HUES6 (cell line): Measurements from ENCODE around the gene HSPA12B.

Experiments used
- H3K27ac ChIP-seq: 2 replicates; pipeline ENCODE4 v1.7.0; 2013; ENCODE audit warnings: low read depth, mild to moderate bottlenecking, low read length, inconsistent platforms
- H3K27me3 ChIP-seq: 2 replicates; pipeline ENCODE4 v1.6.1; 2013; ENCODE audit warnings: low read length; ENCODE audit not compliant: control insufficient read depth, insufficient read depth
- H3K36me3 ChIP-seq: 2 replicates; pipeline ENCODE4 v1.6.1; 2013; ENCODE audit warnings: low read length; ENCODE audit not compliant: control insufficient read depth, insufficient read depth
- H3K4me1 ChIP-seq: 2 replicates; pipeline ENCODE4 v1.6.1; 2013; ENCODE audit warnings: low read length; ENCODE audit not compliant: control insufficient read depth, insufficient read depth
- H3K4me3 ChIP-seq: 2 replicates; pipeline ENCODE4 v1.5.1; 2013; ENCODE audit warnings: low read depth, low read length
- H3K9ac ChIP-seq: one replicate; pipeline ENCODE4 v1.6.1; 2013; ENCODE audit warnings: mild to moderate bottlenecking, low read length
- H3K9me3 ChIP-seq: 2 replicates; pipeline ENCODE4 v1.6.1; 2013; ENCODE audit warnings: low read depth, low read length; ENCODE audit not compliant: control insufficient read depth, insufficient read depth

Gene HSPA12B

GRCh38 chr20:3760655-3761348 lies 28.3 kb downstream of the HSPA12B start:
- H3K4me3 ChIP-seq = no peak overlapping the region
- H3K9me3 ChIP-seq = no peaks in the 10 kb centered on the region
- H3K27me3 ChIP-seq = no peaks in the 10 kb centered on the region
- peaks cover 33% of the 10 kb centered on the region for H3K36me3 ChIP-seq
- no peak overlapping the region for H3K27ac ChIP-seq
- no peak overlapping the region for H3K9ac ChIP-seq
- 0 out of 2 replicates have a peak, but pooled peaks cover 4% of the 10 kb centered on the region for H3K4me1 ChIP-seq

DNA sequence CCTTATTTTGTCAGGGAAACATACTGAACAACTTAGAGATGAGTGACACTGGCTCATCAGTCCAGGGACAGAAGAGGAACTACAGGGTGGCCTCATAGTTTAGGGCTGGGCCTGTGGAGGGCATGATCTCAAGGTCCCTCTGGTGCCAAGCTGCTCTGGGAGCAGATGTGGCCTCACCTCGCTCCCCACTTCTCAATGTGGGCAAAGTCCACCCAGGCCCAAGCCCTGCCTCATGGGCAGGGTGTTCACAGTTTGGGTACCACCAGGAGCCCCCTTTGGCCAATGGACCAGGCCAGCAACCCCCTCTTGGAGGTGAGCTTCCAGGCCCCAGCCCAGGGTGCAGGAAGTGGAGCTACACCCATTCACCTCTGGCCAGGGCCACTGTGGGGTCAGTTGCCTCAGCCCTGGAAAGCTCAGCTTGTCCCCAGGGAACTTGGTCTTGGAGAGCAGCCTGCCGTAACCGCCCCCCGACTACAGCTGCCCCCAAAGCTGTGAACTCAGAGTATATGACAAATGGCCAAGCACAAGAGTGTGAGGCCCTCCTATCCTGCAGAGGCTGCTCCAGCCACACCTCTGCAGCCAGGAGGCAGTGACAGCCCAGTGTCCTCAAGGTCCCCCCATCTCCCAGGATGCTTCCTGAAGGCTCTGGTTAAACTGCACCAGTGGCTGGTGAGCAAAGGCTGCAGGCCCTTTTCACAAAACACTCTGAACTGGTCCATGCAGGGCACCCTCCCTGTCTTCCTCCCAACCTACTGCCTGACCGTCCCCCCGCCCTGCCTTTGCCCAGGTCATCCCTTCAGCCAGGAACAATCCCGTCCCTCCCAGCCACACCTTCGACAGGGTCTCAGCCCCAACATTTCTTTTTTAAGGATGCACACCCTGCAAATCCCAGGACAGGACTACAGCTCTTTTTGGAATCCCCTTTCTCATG lies 31.5 kb downstream of the HSPA12B start:
- peaks cover 9% of the 10 kb centered on the region for H3K36me3 ChIP-seq
- H3K4me3 ChIP-seq = no peak overlapping the region
- peaks cover 14% of the 10 kb centered on the region for H3K4me1 ChIP-seq
- H3K27ac ChIP-seq = no peak overlapping the region
- no peak overlapping the region for H3K9ac ChIP-seq
- no peaks in the 10 kb centered on the region for H3K27me3 ChIP-seq
- H3K9me3 ChIP-seq = no peaks in the 10 kb centered on the region

DNA sequence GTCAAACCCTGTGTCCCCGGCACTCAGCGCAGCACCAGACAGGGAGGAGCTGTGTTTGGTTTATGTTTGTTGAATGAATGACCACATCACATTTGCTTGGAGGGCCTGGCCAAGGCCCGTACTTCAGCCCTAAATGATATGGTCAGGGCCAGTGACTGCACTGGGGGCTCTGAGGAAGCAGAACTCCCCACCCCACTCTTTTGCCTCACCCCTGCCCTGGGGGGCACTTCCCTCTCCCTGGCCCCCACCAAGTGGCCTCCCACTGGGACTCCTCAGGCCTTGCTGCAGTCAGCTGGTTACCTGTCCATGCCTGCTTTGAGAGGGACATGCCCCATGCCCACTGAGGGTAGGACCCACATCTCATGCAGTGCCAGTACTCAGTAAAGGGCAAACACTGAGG lies 32.2 kb downstream of the HSPA12B start:
- H3K9ac ChIP-seq = no peak overlapping the region
- H3K4me1 ChIP-seq = peaks cover 17% of the 10 kb centered on the region
- H3K4me3 ChIP-seq = no peak overlapping the region
- peaks cover 9% of the 10 kb centered on the region for H3K36me3 ChIP-seq
- H3K27ac ChIP-seq = no peak overlapping the region
- H3K27me3 ChIP-seq = no peaks in the 10 kb centered on the region
- H3K9me3 ChIP-seq = no peaks in the 10 kb centered on the region

GRCh38 chr20:3765171-3765882 lies 32.8 kb downstream of the HSPA12B start:
- Histone ChIP-seq H3K4me3 (no peak overlapping the region), H3K4me1 (peaks cover 17% of the 10 kb centered on the region), H3K9ac (no peak overlapping the region), H3K27me3 (no peaks in the 10 kb centered on the region), H3K9me3 (no peaks in the 10 kb centered on the region), H3K36me3 (peaks cover 5% of the 10 kb centered on the region; the same call in 1 of the 2 replicates), H3K27ac (no peak overlapping the region)

GRCh38 chr20:3766422-3767109 lies 34.1 kb downstream of the HSPA12B start:
- Histone ChIP-seq H3K4me1 (peaks cover 13% of the 10 kb centered on the region), H3K27me3 (no peaks in the 10 kb centered on the region), H3K4me3 (peak overlapping the region; percentile 96), H3K9me3 (no peaks in the 10 kb centered on the region), H3K9ac (peak overlapping the region; percentile 61), H3K27ac (no peak overlapping the region), H3K36me3 (peaks cover 4% of the 10 kb centered on the region; the same call in 1 of the 2 replicates)

DNA sequence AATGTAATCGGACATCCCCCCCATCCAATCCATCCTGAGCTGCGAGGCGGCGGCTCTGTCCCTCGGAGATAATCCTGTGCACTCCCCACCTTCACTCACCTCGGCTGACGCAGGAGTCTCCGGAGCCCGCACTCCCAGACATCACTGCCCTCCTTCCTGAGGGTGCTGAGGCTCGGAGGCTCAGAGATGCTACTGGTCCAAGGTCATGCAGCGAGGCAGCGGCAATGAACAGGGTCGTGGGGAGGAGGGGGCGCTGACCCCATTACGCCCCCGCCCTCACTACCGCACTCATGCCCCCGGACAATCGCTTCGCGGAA lies 34.6 kb downstream of the HSPA12B start:
- Histone ChIP-seq H3K27ac (no peak overlapping the region), H3K9ac (peak overlapping the region; percentile 61), H3K4me3 (peak overlapping the region; percentile 96), H3K36me3 (no peaks in the 10 kb centered on the region), H3K27me3 (no peaks in the 10 kb centered on the region), H3K4me1 (peaks cover 13% of the 10 kb centered on the region), H3K9me3 (no peaks in the 10 kb centered on the region)

DNA sequence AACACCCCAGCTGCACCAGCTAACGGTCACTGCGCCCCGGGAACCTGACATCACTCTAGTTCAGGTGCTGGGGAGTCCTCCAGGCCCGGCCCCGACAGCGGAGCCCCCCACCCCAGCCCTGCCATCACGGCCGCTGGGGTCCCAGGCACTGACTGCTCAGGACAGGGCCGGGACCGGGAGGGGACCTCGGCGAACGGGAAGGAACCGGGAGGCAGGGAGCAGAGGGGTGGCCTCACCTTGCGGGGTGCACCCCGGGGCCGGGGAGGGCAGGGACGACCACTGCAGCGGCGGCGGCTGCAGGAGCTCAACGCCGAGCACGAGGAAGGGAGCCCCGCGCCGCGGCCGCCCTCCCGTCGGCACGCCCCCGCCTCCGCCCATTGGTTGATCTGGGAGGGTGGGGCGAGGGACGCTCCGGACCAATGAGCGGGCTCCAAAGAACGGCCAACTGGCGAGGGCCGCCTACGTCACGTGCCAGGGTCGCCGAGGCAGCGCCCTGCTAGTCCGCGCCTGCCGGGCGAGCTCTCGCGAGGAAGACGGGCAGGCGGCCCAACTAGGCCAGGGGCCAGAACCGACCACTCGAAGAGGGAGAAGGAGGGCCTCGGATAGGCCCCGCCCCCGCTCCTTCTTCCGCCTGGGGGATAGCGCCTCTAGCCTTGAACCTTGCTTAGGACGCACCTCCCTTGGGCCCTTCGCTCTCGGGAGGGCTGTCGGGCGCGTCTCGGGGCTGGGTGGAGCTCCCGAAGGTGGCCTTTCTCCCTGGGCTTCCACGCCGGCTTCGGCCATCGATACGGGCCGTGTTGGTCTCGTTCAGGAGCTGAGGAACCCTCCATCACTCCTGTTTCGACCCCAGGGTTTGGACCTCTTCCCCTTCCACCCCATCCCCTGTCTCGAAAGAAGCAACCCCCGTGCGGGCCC lies 35.2 kb downstream of the HSPA12B start, which contains the start of gene ADISSP:
TSS of gene ADISSP (minus strand) at position 327 of the 915 bp plus-strand sequence. CDS start 7,653 bp downstream, outside the sequence.
- H3K4me3 ChIP-seq = peak within 1 kb of the TSS; percentile 96
- no peaks in the 10 kb centered on the region for H3K9me3 ChIP-seq
- peak within 1 kb of the TSS; percentile 79 for H3K9ac ChIP-seq
- H3K27ac ChIP-seq = no peak within 1 kb of the TSS
- H3K27me3 ChIP-seq = no peaks in the 10 kb centered on the region
- peaks cover 13% of the 10 kb centered on the region for H3K4me1 ChIP-seq
- H3K36me3 ChIP-seq = no peaks in the 10 kb centered on the region

- no peaks in the 10 kb centered on the region for H3K27me3 ChIP-seq
- H3K36me3 ChIP-seq = no peaks in the 10 kb centered on the region
- no peak overlapping the region for H3K27ac ChIP-seq
- H3K4me1 ChIP-seq = peaks cover 13% of the 10 kb centered on the region
- H3K9me3 ChIP-seq = no peaks in the 10 kb centered on the region
- H3K9ac ChIP-seq = peak overlapping the region; percentile 79
- H3K4me3 ChIP-seq = peak overlapping the region; percentile 96
These were observed 36.1 kb downstream of the HSPA12B start for GRCh38 chr20:3768342-3769130.

DNA sequence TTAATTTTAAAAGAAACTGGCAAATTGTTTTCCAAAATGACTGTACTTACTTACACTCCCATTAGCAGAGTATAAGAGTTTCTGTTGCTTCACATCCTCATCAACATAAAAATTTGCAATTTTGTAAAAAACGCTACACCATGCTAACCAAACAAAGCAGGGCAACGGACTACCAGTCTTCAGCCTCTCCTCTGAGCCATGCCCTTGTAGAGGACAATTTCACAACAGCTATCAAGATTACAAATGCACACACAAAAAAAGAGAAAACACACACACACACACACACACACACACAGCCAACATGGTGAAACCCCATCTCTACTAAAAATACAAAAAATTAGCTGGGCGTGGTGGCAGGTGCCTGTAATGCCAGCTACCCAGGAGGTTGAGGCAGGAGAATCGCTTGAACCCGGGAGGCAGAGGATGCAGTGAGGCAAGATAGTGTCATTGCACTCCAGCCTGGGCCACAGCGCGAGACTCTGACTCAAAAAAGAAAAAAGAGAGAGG lies 39.1 kb downstream of the HSPA12B start:
- H3K27ac ChIP-seq = no peak overlapping the region
- no peak overlapping the region for H3K9ac ChIP-seq
- H3K27me3 ChIP-seq = peaks cover 17% of the 10 kb centered on the region
- H3K4me3 ChIP-seq = no peak overlapping the region
- no peaks in the 10 kb centered on the region for H3K9me3 ChIP-seq
- H3K36me3 ChIP-seq = no peaks in the 10 kb centered on the region
- H3K4me1 ChIP-seq = peaks cover 6% of the 10 kb centered on the region
